DOHH2 (cell line): ENCODE data around the gene FBXO31.

Source experiments
- EZH2phosphoT487 ChIP-seq: fragments of 200-600 bp; sonication (generic); IDR thresholded peaks from 2 replicates; pipeline ENCODE4 v1.6.1; 2017; ENCODE audit warnings: borderline replicate concordance, mild to moderate bottlenecking, antibody characterized with exemption, low read length, moderate library complexity, mixed read lengths
- TF ChIP-seq, protein P1 (sequence below): fragments of 200-600 bp; sonication (generic); IDR thresholded peaks from one replicate; pipeline ENCODE4 v1.5.1; 2014; ENCODE audit warnings: antibody characterized with exemption, mild to moderate bottlenecking, low read depth, low read length; ENCODE audit not compliant: poor library complexity, severe bottlenecking

DNA sequence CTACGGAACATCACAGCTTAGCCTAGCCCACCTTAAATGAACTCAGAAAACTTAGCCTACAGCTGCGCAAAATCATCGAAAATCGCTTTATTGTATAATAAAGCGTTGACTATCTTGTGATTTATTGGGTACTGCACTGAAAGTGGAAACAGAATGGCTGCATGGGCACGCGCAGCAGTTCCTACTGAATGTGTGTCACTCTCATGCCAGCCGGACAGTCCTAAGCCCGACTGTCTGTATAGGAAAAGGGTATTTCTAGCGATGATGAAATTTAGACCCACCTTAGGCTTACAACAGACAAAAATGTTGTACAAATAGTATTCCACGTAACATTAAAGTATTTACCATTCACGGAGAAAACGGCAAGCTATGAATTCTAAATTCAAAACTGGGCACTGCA is 9.3 kb downstream of the FBXO31 start:
- TF ChIP-seq, protein P1, sequence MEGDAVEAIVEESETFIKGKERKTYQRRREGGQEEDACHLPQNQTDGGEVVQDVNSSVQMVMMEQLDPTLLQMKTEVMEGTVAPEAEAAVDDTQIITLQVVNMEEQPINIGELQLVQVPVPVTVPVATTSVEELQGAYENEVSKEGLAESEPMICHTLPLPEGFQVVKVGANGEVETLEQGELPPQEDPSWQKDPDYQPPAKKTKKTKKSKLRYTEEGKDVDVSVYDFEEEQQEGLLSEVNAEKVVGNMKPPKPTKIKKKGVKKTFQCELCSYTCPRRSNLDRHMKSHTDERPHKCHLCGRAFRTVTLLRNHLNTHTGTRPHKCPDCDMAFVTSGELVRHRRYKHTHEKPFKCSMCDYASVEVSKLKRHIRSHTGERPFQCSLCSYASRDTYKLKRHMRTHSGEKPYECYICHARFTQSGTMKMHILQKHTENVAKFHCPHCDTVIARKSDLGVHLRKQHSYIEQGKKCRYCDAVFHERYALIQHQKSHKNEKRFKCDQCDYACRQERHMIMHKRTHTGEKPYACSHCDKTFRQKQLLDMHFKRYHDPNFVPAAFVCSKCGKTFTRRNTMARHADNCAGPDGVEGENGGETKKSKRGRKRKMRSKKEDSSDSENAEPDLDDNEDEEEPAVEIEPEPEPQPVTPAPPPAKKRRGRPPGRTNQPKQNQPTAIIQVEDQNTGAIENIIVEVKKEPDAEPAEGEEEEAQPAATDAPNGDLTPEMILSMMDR = no peak
- no peak for TF ChIP-seq EZH2phosphoT487
